MM.1S (cell line): ENCODE measurements around the gene EIF4E1B.

Source experiments
- CTCF ChIP-seq: fragments of 300-600 bp; sonication (generic); IDR thresholded peaks from 2 replicates; pipeline ENCODE4 v1.5.1; 2016; ENCODE audit warnings: antibody characterized with exemption, low read length, mixed read lengths
- EZH2phosphoT487 ChIP-seq: fragments of 300-600 bp; sonication (generic); IDR thresholded peaks from 2 replicates; pipeline ENCODE4 v1.6.1; 2018; ENCODE audit warnings: antibody characterized with exemption, low read length

- no peak for TF ChIP-seq EZH2phosphoT487
- no peak for TF ChIP-seq CTCF
These were observed 8.8 kb upstream of the EIF4E1B start for GRCh38 chr5:176621661-176622079.
